Measurements from ENCODE around the gene ADD1.

DNA sequence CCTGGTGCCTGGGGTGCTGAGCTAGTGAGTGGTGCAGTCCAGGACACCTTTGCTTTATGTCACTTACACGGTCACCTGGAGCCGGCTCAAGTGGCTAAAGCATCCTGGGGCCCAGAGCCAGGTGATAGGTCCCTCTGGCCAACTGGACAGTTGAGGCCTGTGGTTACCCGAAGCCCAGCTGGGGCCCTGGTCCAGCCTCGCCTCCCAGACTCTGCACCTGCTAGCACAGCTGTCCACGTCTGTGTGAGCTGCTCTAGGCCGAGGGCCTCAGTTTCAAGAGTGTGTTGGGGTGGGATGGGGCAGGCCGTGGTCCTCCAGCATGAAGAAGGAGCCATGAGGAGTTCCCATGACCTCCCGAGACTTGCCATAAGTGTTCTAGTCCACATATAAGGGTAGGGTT lies 7.7 kb upstream of the ADD1 start:
- TF ChIP-seq, protein P1, sequence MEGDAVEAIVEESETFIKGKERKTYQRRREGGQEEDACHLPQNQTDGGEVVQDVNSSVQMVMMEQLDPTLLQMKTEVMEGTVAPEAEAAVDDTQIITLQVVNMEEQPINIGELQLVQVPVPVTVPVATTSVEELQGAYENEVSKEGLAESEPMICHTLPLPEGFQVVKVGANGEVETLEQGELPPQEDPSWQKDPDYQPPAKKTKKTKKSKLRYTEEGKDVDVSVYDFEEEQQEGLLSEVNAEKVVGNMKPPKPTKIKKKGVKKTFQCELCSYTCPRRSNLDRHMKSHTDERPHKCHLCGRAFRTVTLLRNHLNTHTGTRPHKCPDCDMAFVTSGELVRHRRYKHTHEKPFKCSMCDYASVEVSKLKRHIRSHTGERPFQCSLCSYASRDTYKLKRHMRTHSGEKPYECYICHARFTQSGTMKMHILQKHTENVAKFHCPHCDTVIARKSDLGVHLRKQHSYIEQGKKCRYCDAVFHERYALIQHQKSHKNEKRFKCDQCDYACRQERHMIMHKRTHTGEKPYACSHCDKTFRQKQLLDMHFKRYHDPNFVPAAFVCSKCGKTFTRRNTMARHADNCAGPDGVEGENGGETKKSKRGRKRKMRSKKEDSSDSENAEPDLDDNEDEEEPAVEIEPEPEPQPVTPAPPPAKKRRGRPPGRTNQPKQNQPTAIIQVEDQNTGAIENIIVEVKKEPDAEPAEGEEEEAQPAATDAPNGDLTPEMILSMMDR (IDR thresholded peaks at IDR 0.05; ENCODE audit: low read depth, low read length, missing input control): no peak
- TF ChIP-seq, protein P2, sequence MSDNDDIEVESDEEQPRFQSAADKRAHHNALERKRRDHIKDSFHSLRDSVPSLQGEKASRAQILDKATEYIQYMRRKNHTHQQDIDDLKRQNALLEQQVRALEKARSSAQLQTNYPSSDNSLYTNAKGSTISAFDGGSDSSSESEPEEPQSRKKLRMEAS (IDR thresholded peaks at IDR 0.05): no peak
- TF ChIP-seq GABPA (IDR thresholded peaks at IDR 0.05 in 1 of 2, conservative IDR thresholded peaks at IDR 0.05 in 1 of 2) (no peak), RAD21 (IDR thresholded peaks at IDR 0.05) (no peak), YY1 (IDR thresholded peaks at IDR 0.05) (no peak)
